GM19025 (cell line): ENCODE measurements around the gene ETNK2.
"Not testable (repeated sequence)": the region's sequence is repeated elsewhere in the genome, so short reads cannot be mapped to it uniquely, and the experiment has no call there.

Source experiments
- ATAC-seq: cut with Tn5 transposase; IDR thresholded peaks from one replicate; pipeline ENCODE4 v1.9.1; 2021; ENCODE audit warnings: mild to moderate bottlenecking, low read depth, moderate library complexity; ENCODE audit not compliant: unreplicated experiment

ETNK2 gene

GRCh38 chr1:204105131-204105515 is 46.7 kb downstream of the ETNK2 start:
- ATAC-seq = no peak

- ATAC-seq = no peak
Observed at GRCh38 chr1:204104331-204105130, 47.3 kb downstream of the ETNK2 start.

GRCh38 chr1:204103431-204103741 is 48.5 kb downstream of the ETNK2 start:
- ATAC-seq = no peak

GRCh38 chr1:204102739-204103430 is 49.0 kb downstream of the ETNK2 start:
- ATAC-seq = no peak

- no peak for ATAC-seq
Observed at GRCh38 chr1:204102029-204102611, 49.7 kb downstream of the ETNK2 start.

- ATAC-seq = not testable (repeated sequence)
Observed at GRCh38 chr1:204099754-204100153, 52.1 kb downstream of the ETNK2 start.

- no peak for ATAC-seq
Observed at GRCh38 chr1:204098683-204099082, 53.2 kb downstream of the ETNK2 start.

- no peak for ATAC-seq
Observed at GRCh38 chr1:204096931-204097330, 54.9 kb downstream of the ETNK2 start.

GRCh38 chr1:204094856-204095634 is 56.8 kb downstream of the ETNK2 start:
- ATAC-seq = no peak

GRCh38 chr1:204094313-204094729 is 57.5 kb downstream of the ETNK2 start:
- ATAC-seq = no peak

- ATAC-seq = no peak
Observed at GRCh38 chr1:204093781-204094180, 58.1 kb downstream of the ETNK2 start.

GRCh38 chr1:204093421-204093717 is 58.5 kb downstream of the ETNK2 start:
- ATAC-seq = no peak

GRCh38 chr1:204092632-204093420 is 59.0 kb downstream of the ETNK2 start:
- no peak for ATAC-seq

- no peak for ATAC-seq
Observed at GRCh38 chr1:204091787-204092312, 60.0 kb downstream of the ETNK2 start.

- ATAC-seq = no peak
Observed at GRCh38 chr1:204091066-204091465, 60.8 kb downstream of the ETNK2 start.

GRCh38 chr1:204090132-204090531 is 61.7 kb downstream of the ETNK2 start:
- not testable (repeated sequence) for ATAC-seq

- ATAC-seq = no peak
Observed at GRCh38 chr1:204089044-204089751, 62.6 kb downstream of the ETNK2 start.

GRCh38 chr1:204088596-204088995 is 63.2 kb downstream of the ETNK2 start:
- no peak for ATAC-seq

- ATAC-seq = no peak
Observed at GRCh38 chr1:204087893-204088528, 63.8 kb downstream of the ETNK2 start.
